ENCODE measurements around the gene FCHO2.
"Not testable (repeated sequence)": the region's sequence is repeated elsewhere in the genome, so short reads cannot be mapped to it uniquely, and the experiment has no call there.

FCHO2 gene

DNA sequence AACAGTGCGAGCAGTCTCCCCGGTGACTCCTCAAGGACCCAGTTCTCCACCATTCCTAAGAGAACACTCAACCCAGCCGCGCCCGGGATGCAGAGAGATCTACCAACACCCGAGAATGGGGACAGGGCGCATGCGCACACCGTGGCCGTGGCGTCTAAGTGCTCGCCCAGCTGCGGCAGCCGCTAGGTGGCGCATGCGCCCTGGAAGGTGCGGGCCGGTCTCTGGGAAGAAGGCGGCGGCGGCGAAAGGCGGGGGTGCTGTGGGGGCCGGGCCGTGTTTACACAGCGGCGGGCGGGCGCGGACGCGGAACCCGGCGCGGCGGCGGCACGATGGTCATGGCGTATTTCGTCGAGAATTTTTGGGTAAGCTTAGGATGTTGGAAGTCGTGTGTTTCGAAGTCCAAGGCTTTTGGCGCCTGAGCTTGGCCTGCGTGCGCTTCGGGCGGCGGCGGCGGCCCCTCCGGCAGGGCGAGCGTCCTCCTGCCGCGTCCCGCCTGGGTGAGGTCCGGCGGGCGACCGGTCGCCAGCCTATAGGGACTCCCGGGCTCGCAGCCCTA, at the start of gene FCHO2:
Gene FCHO2 (plus strand): TSS at position 274 of the 556 bp plus-strand sequence. CDS start 56 bp downstream, at position 330.
- peak; percentile 74 to 93 (median 90) for DNase-seq

DNA sequence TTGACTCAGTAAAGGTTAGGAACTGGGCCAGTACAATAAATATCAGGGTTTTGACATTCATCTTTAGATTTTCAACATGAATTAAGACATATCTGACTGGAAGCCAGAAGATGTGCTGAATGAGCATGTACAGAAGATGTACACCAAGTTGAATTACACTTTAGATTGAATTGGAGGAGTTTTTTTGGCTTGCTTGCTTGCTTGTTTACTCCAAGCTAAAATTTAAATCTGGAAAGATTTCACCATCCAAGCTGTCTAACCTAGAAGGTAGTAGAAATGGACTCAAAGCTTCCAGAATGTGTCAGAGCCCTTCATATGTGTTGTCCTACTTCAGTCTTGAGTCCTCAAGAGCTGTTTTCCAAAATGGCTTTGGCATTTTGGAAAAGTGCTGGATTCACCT, 49.0 kb upstream of the FCHO2 start:
- DNase-seq = no peak

GRCh38 chr5:72908664-72909063, 47.2 kb upstream of the FCHO2 start:
- no peak for DNase-seq

GRCh38 chr5:72917371-72917776, 38.5 kb upstream of the FCHO2 start:
- no peak for DNase-seq

GRCh38 chr5:72920690-72921502, 34.9 kb upstream of the FCHO2 start:
- DNase-seq = no peak

DNA sequence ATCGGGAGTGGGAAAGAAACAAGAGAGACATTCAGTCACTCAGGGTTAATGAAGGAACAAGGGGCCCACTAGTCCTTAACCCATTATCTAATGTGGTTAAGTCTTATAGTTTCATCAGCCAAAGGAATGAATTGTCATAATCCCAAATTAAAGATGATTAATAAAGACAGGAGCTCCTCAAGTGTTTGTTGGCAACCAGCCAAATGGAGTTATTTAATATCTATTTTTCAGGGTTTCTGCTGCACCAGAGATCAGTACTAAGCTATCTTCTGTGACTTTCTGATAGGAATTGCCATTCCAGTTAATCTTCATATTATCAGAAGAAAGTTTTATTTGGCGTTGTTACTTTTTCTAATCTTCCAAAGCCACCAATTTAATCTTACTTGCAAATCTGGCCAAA, 34.0 kb upstream of the FCHO2 start:
- no peak for DNase-seq

GRCh38 chr5:72922422-72922821, 33.4 kb upstream of the FCHO2 start:
- no peak for DNase-seq

DNA sequence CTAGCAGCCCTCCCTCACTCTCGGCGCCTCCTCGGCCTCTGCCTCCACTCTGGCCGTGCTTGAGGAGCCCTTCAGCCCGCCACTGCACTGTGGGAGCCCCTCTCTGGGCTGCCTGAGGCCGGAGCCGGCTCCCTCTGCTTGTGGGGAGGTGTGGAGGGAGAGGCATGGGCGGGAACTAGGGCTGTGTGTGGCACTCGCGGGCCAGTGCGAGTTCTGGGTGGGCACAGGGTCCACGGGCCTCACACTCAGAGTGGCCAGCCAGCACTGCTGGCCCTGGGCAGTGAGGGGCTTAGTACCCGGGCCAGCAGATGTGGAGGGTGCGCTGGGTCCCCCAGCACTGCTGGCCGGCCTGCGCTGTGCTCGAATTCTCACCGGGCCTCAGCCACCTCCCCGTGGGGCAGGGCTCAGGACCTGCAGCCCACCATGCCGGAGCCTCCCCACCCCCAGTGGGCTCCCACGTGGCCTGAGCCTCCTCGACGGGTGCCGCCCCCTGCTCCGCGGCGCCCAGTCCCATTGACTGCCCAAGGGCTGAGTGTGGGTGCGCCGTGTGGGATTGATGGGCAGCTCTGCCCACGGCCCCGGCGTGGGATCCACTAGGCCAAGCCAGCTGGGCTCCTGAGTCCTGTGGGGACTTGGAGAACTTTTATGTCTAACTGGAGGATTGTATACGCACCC, 30.4 kb upstream of the FCHO2 start:
- DNase-seq = no peak

GRCh38 chr5:72932686-72933085, 23.2 kb upstream of the FCHO2 start:
- DNase-seq = not testable (repeated sequence)

- DNase-seq = not testable (repeated sequence)
Observed at GRCh38 chr5:72934953-72935725, 20.7 kb upstream of the FCHO2 start.

GRCh38 chr5:72936893-72937292, 18.9 kb upstream of the FCHO2 start:
- DNase-seq = no peak

GRCh38 chr5:72937517-72938061, 18.3 kb upstream of the FCHO2 start:
- no peak for DNase-seq

DNA sequence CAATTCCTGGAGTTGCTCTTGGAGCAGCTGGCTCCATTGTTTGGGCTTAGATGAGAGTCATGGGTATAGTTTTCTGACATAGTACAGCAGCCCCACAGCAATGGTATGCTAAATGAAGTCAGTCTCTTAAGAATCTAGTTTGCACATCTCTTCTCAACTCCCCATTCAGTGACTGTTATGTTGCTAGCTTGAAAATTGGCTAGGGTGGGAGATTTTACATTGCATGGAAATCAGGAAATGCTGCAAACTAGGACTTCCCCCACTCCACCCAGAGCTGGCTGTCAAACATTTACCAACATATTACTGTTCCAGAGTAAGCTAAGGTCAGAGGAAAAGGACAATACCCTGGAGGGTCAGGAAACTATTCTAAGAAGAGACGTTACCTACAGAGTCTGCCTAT, 17.6 kb upstream of the FCHO2 start:
- no peak for DNase-seq

- DNase-seq = no peak
Observed at GRCh38 chr5:72940082-72940481, 15.8 kb upstream of the FCHO2 start.

- DNase-seq = no peak
Observed at GRCh38 chr5:72943307-72943706, 12.5 kb upstream of the FCHO2 start.

DNA sequence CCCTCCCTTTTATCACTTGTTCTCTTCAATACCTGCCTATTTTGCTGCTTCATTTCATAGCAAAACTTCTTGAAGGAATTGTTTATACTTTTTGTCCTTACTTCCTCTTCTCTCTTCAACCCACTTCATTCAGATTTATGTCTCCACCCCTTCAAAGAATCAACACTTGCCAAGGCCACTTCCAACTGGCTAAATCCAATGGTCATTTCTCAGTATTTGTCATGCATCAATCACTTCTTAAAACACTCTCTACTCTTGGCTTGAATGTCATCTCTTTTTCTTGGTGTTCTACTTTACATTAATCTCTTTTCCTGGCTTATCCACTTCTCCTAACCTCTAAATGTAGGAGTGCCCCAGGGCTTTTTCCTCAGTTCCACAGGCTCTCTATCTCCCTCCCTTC, 8.3 kb upstream of the FCHO2 start:
- no peak for DNase-seq

- DNase-seq = no peak
Observed at GRCh38 chr5:72949481-72949880, 6.4 kb upstream of the FCHO2 start.

DNA sequence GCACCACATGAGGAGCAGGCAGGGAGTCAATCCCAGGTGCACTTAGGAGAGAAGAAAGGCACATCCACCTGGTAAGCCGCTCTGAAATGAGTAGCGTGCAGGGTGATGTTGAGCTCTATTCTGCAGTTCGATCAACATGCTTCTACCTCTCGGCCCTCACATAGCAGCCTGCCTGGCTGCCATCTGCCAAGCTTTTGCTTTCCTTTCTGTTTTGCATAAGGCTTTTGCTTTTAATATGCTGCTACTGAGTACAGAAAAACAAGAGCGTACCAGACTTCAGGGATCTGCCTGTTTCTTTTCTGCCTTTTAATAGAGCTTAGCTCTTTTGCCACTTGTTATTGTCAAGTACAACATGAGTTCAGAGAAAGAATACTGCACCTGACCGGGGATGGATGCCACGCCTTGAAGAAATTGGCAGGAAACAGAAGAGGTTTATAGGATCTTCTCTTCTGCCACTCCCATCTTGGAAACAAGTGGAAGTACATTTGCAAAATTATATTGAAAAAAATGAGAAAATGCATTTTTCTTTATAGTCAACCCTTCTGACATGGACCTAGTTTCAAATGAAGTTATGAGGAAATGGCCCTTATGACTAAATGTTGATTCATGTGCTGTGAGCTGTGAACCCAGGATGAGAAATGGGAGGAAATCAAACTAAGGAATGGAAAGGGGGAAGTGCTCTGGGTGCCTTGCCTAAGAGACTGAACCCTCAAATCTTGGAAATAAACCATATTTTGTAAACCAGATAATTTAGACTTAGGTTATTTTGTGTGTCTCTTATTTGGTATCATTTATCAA, 4.0 kb upstream of the FCHO2 start:
- DNase-seq = no peak

- DNase-seq = no peak
Observed at GRCh38 chr5:72954389-72954788, 1.5 kb upstream of the FCHO2 start.

DNA sequence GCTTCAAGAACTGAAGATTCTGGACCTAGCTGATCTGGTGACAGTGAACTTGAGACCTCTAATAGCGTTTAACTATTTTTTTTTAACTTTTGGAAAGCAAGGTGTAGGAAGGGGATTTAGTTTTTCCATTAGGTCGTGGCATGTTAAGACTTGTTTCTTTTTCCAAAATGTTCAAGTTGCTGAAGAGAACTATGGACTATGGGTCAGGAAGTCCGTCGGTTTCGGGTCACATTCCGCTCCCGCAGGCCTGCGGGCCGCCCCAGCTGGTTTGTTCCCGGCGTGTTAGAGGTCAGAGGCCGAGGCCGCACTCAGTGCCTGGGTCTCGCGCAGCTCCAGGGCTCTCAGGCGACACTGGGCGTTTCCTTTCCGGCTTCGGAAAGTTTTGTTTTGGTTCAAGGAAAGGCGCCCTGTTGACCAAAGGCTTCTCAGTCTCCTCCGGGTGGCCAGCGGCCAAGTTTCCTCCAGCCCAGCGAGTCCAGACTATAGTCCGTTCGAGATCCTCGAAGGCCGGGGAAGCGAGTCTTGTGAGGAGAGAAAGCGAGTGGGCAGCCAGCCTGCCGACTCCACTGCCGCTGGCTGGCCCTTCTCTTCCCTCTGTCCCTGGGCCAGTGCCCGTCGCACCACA, 586 bp upstream of the FCHO2 start:
- no peak for DNase-seq

DNA sequence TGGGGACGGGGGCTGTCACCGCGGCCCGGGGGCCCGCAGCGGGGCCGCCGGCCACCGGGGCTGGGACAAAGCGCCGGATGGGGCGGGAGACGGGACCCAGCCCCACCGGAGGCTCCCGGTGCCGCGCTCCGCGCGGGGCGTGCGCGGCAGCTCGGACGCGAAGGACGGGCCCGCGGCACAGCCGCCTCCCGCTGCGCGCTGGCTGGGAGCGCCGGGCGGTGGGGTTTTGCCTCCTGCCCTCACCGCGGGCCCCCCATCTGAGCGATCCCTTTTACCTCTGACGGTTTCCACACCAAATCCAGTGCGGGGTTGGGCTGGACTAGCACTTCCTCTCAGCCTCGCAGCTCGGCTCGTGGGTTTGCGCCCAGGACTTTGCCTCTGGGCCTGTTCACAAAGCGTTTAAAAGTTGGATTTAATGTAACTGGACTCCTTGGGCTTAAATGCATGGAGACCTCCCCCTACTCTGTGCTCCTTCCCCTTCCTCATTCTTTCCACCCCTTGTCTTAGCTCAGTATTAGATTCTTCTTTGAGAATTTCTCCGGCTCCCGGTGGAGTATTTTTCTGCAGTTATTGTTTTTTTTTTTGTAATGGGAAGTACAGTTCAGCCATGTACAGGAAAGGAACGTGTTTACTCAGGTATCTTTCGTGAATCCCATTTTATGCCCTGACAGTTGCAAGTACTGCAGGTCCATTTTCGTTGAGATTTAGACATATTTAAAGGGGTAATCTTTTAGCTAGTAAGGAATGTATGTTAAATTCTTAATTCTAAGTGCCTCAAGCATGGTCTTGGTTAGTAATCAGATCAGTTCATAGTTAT, 691 bp downstream of the FCHO2 start:
- peak in 5 of 6 experiments; percentile 8 to 44 (median 26) for DNase-seq

All from stimulated activated naive CD4-positive, alpha-beta T cell (primary cell).